GM12801 (cell line): ENCODE measurements around the gene RNPS1.

Experiments used
- CTCF ChIP-seq: IDR thresholded peaks from one replicate; pipeline ENCODE4 v1.5.1; 2011; ENCODE audit warnings: control low read depth; ENCODE audit not compliant: insufficient read length; ENCODE audit errors: extremely low read depth

Gene RNPS1

GRCh38 chr16:2244926-2245795, 22.8 kb downstream of the RNPS1 start:
- no peak for TF ChIP-seq CTCF

- TF ChIP-seq CTCF = no peak
Observed at GRCh38 chr16:2244301-2244700, 23.6 kb downstream of the RNPS1 start.

DNA sequence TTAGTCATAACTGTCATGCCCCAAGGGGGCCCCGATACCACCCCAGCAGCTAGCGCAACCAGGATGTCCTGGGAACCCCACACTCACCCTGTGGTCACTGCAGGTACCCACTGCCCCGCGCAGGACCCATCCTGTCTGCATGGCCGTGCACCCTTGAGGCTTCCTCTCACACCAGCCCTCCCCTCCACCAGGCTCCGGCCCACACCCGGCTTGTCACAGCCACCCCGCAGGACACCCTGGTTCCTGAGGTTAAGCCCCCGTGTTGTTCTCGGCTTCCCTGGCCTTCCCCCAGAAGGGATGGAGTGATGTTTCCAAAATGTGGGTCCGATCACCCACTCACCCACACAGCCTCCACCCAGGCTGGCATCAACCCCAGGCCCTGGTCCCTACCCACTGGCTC, 24.1 kb downstream of the RNPS1 start:
- TF ChIP-seq CTCF = no peak

- no peak for TF ChIP-seq CTCF
Observed at GRCh38 chr16:2243031-2243528, 24.8 kb downstream of the RNPS1 start.

DNA sequence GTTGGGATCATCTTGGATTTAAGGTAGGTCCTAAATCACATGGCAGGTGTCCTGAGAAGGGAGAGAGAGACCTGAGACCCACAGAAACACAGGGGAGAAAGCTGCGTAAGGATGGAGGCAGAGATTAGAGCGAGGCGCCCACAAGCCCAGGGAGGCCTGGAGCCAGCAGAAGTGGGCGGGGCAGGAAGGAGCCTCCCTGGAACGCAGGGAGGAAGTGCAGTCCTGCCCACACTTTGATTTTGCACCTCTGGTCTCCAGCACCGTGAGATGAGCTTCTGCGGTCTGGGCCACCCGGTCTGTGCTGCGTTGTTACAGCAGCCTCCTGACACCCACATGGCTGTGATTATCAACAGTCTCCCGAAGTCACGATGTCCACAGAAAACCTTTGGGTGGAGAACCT, 25.3 kb downstream of the RNPS1 start:
- no peak for TF ChIP-seq CTCF

DNA sequence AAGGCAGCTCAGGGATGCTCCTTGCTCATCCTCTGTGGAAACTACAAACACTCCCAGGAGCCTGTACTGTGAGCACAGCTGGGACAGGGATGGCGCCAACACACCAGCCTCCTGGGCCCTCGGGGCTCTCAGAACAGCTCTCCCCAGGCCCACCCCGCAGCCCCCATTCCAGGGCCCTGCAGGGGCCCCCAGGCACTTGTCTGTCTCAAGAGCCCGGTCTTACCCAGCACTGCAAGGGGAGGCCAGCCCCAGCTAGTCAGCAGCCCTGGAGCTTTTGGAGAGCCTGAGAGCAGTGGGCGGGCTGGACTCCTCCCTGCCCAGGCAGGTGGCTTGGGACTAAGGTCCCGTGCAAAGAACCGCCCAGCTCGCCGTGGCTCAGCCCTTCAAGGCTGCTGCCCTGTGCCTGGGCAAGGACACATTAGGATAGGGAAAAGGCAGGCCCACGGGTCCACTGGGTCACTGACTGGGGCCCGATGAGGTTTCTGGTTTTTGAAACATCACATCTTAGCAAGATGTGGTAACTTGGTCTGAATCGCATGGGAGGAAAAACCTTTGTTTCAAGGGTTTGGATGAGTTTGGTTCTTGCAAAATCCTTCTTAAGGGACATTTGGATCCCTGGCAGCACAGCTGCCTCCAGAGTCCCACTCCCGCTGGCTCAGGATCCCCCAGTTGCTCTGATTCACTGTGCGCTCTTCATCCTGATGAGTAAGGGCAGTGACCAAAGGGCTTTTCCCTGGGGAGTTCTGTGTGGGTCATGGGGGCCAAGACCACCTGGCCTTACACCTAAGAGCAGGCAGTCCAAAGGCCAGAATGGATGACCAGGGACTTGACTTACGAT, 28.9 kb downstream of the RNPS1 start:
- no peak for TF ChIP-seq CTCF

DNA sequence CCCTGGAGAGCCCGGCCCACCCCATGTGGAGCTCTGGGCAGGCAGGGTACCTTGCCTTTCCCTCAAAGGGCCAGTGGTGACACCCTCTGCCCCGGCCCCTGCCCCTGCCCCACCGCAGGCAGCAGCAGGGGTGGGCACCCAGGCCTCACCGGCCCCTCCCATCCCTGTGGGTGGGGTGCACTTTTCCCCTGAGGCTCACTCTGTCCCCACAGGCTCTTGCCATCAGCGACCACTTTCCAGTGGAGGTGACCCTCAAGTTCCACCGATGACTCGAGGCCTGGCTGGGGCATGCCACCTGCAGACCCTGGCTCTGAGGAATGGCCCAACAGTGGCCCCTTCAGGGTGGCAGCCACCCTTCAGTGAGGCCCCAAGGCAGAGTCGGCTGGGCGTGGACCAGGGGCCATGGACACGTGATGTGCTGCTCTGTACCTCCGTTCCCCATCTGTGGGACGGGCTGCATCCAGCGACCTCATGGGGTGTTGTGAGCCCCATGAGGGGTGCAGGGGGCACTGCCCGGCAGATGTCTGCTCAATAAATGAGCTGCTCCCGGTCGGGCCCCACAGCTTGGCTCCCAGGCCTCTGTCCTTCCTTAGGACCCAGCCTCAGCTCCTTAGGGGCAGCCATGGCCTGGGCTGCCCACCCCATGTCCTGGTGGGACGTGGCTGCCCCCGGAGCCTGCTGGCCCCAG, 29.6 kb downstream of the RNPS1 start:
- TF ChIP-seq CTCF = no peak
